GM12873 (cell line): ENCODE data around the gene OR7D4.

Experiments
- CTCF ChIP-seq: IDR thresholded peaks from 2 replicates; pipeline ENCODE4 v1.5.1; 2012; ENCODE audit warnings: low read depth, mild to moderate bottlenecking, moderate library complexity, low read length, control low read depth; ENCODE audit not compliant: insufficient read depth; ENCODE audit errors: missing control alignments

The OR7D4 gene

DNA sequence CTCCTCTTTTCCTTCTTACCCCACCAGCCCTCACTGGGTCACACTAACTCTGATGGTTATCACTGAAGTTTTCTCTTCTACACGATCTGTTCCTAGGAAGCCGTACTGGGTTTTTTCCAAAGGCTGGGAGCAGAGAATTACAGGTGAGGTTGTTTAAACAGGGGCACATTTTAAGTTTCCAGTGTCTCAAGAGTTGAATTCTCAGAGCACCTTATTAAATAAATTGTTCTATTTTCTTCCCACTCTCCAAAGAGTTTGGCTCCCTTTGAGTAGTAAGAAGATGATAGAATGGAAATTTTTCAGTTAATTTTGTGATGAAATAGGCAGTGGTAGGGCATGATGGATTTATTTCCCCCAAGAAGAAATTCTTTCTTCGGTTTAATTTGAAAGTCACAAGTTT, at the start of gene OR7D4:
TSS of gene OR7D4 (minus strand) at position 101 of the 400 bp plus-strand sequence. CDS start 4,752 bp downstream, outside the sequence.
- TF ChIP-seq CTCF: no peak

DNA sequence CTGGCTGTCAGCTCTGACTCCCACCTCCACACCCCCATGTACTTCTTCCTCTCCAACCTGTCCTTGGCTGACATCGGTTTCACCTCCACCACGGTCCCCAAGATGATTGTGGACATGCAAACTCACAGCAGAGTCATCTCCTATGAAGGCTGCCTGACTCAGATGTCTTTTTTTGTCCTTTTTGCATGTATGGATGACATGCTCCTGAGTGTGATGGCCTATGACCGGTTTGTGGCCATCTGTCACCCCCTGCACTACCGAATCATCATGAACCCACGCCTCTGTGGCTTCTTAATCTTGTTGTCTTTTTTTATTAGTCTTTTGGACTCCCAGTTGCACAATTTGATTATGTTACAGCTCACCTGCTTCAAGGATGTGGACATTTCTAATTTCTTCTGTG, 31.8 kb upstream of the OR7D4 start:
- no peak for TF ChIP-seq CTCF

GRCh38 chr19:9250630-9251029, 31.2 kb upstream of the OR7D4 start, which contains the start of gene OR7E24:
Gene OR7E24, plus strand, starts transcription at chr19:9250930. Its CDS starts 114 bp downstream, at chr19:9251044.
- no peak for TF ChIP-seq CTCF

- peak; percentile 87 for TF ChIP-seq CTCF
Measured at GRCh38 chr19:9205501-9206113, 13.8 kb downstream of the OR7D4 start.

GRCh38 chr19:9189535-9189934, 29.9 kb downstream of the OR7D4 start:
- no peak for TF ChIP-seq CTCF

GRCh38 chr19:9187191-9187590, 32.2 kb downstream of the OR7D4 start:
- TF ChIP-seq CTCF: no peak

DNA sequence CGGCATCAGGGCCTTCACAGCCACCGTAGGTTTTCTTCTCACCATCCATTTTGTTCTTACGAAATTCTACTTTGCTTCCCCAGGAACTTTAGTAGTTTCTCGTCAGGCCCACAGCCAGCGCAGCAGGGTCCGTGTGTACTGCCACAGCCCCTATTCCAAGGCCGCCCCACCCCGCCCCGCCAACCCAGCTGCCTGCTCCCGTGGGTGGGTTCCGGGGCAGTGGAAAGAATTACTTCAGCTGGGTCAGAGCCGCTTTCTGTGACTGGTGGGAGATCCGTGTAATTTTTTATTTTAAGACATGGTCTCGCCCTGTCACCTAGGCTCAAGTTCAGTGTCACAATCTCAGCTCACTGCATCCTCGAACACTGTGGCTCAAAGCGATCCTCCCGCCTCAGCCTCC, 36.4 kb downstream of the OR7D4 start:
- TF ChIP-seq CTCF: no peak
